Activated T-helper 1 cell treated with anti-CD3 and anti-CD28 coated beads, Interleukin-12 subunit alpha, Interleukin-12 subunit beta, Interleukin-2, Interleukin-4 antibody, amounts not matched to agents 30 ng/mL and 10 ng/mL and 1 ng/mL, durations not matched to agents 14 hours and 24 hours and 36 hours (primary cell): ENCODE results near the gene CMYA5. TPM values are rescaled to one million over a fixed set of nuclear protein-coding genes. Genes with fewer than 3 reads are reported as not detected.
"Not testable (repeated sequence)": the region's sequence is repeated elsewhere in the genome, so short reads cannot be mapped to it uniquely, and the experiment has no call there.

Experiments used
- DNase-seq: peaks from one replicate; pipeline ENCODE4 v3.0.0; 2021; ENCODE audit warnings: low spot score
- H3K27ac Mint-ChIP-seq: one replicate; pipeline ENCODE4 v1.8.0; 2021; ENCODE audit warnings: mild to moderate bottlenecking, mixed read lengths
- H3K27me3 Mint-ChIP-seq: one replicate; pipeline ENCODE4 v1.8.0; 2022; ENCODE audit warnings: mild to moderate bottlenecking, moderate library complexity, mixed read lengths; ENCODE audit not compliant: insufficient read depth
- H3K36me3 Mint-ChIP-seq: one replicate; pipeline ENCODE4 v1.8.0; 2021; ENCODE audit warnings: low read depth, mixed read lengths
- H3K4me1 Mint-ChIP-seq: one replicate; pipeline ENCODE4 v1.8.0; 2021; ENCODE audit warnings: low read depth, mixed read lengths
- H3K4me3 Mint-ChIP-seq: one replicate; pipeline ENCODE4 v1.8.0; 2021; ENCODE audit warnings: mild to moderate bottlenecking, moderate library complexity, mixed read lengths
- H3K9me3 Mint-ChIP-seq: one replicate; pipeline ENCODE4 v1.8.0; 2021; ENCODE audit warnings: mixed read lengths
- intact Hi-C: fragments of 100-400 bp; cut with micrococcal nuclease; formaldehyde crosslinking; loops from one replicate; pipeline ENCODE4 v1.15.1; 2024
- total RNA-seq: library from RNA; stranded (reverse); gene quantifications from 2 replicates; pipeline ENCODE4 v1.2.3, GENCODE V29; 2022

Gene CMYA5
- total RNA-seq, 1 donor from 2014 or later: 0.10 TPM

DNA sequence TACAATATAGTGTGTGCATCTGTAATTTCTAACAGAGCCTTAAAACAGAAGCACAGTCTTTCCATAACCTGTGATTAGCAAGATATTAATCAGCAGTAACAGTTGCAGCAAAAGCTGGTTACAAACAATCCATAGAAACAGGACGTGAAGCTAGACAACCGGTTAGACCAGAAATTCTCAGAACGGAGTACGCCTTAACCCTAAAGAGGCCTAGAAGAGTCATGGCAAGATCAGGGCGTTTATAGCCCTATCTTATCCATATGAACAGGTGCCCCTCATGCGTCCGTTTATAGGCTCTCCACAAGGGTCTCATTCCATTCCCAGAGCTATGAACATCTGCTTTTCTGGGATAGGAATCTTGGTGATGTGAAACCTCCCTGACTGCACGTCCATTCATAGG lies 16.7 kb downstream of the CMYA5 start:
- H3K36me3 Mint-ChIP-seq, H3K27ac Mint-ChIP-seq, H3K27me3 Mint-ChIP-seq, H3K9me3 Mint-ChIP-seq, DNase-seq, H3K4me1 Mint-ChIP-seq, H3K4me3 Mint-ChIP-seq, intact Hi-C loops: not testable (repeated sequence)

GRCh38 chr5:79707535-79707934 lies 17.9 kb downstream of the CMYA5 start:
- intact Hi-C loops: no loop called here
- Mint-ChIP-seq H3K36me3 (no peaks in the 10 kb centered on the region), H3K4me1 (no peaks in the 10 kb centered on the region), H3K27me3 (peaks cover 2% of the 10 kb centered on the region), H3K4me3 (no peak overlapping the region), H3K27ac (no peak overlapping the region), H3K9me3 (no peaks in the 10 kb centered on the region)
- DNase-seq: no peak

GRCh38 chr5:79712741-79713140 lies 23.1 kb downstream of the CMYA5 start:
- intact Hi-C loops: no loop called here
- Mint-ChIP-seq H3K9me3 (no peaks in the 10 kb centered on the region), H3K4me3 (no peak overlapping the region), H3K27ac (no peak overlapping the region), H3K4me1 (no peaks in the 10 kb centered on the region), H3K27me3 (peaks cover 3% of the 10 kb centered on the region), H3K36me3 (no peaks in the 10 kb centered on the region)
- no peak for DNase-seq

GRCh38 chr5:79713727-79714126 lies 24.1 kb downstream of the CMYA5 start:
- Mint-ChIP-seq H3K27ac (no peak overlapping the region), H3K9me3 (peaks cover 1% of the 10 kb centered on the region), H3K4me1 (no peaks in the 10 kb centered on the region), H3K36me3 (no peaks in the 10 kb centered on the region), H3K27me3 (peaks cover 3% of the 10 kb centered on the region), H3K4me3 (no peak overlapping the region)
- DNase-seq: no peak
- intact Hi-C loops: no loop called here

DNA sequence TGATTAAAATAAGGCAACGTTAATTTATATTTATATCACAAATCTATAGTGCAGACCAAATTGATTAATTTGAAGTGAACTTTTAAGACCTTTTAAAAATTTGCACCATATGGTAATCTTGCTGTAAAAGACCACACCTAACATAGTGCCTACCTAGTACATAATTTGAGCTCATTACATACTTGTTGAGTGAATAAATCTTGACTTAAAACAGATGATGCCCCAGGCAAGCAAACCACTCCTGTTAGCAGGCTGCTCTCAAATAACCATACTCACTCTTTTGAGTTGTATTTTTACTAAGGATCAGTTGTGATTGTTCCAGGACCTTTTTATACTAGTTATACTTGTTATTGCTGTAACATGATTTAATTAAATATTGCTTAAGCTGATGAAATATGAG lies 27.2 kb downstream of the CMYA5 start:
- H3K4me3 Mint-ChIP-seq: no peak overlapping the region
- intact Hi-C loops: no loop called here
- no peaks in the 10 kb centered on the region for H3K4me1 Mint-ChIP-seq

DNA sequence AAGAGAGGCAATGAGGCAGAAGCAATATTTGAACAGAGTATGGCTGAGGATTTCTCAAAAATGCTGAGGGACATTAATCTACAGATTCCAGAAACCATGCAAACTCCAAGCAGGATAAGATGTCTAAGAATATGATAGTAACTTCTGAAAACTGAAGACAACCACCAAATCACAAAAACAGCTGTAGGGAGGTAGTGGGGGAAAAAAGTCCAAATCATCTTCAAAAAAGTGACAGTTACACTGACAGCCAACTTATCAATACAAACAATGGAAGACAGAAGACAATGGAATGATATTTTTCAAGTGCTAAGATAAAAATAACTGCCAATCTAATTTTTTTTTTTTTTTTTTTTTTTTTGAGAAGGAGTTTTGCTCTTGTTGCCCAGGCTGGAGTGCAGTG lies 30.5 kb downstream of the CMYA5 start:
- Mint-ChIP-seq H3K4me1 (no peaks in the 10 kb centered on the region), H3K36me3 (peaks cover 1% of the 10 kb centered on the region), H3K9me3 (peaks cover 23% of the 10 kb centered on the region), H3K27me3 (no peaks in the 10 kb centered on the region), H3K27ac (no peak overlapping the region), H3K4me3 (no peak overlapping the region)
- intact Hi-C loops: no loop called here
- no peak for DNase-seq

More for the DNA sequence above, 27.2 kb downstream of the CMYA5 start:
- Mint-ChIP-seq H3K27me3 (peaks cover 3% of the 10 kb centered on the region), H3K9me3 (peaks cover 23% of the 10 kb centered on the region), H3K27ac (no peak overlapping the region), H3K36me3 (peaks cover 1% of the 10 kb centered on the region)
- no peak for DNase-seq

DNA sequence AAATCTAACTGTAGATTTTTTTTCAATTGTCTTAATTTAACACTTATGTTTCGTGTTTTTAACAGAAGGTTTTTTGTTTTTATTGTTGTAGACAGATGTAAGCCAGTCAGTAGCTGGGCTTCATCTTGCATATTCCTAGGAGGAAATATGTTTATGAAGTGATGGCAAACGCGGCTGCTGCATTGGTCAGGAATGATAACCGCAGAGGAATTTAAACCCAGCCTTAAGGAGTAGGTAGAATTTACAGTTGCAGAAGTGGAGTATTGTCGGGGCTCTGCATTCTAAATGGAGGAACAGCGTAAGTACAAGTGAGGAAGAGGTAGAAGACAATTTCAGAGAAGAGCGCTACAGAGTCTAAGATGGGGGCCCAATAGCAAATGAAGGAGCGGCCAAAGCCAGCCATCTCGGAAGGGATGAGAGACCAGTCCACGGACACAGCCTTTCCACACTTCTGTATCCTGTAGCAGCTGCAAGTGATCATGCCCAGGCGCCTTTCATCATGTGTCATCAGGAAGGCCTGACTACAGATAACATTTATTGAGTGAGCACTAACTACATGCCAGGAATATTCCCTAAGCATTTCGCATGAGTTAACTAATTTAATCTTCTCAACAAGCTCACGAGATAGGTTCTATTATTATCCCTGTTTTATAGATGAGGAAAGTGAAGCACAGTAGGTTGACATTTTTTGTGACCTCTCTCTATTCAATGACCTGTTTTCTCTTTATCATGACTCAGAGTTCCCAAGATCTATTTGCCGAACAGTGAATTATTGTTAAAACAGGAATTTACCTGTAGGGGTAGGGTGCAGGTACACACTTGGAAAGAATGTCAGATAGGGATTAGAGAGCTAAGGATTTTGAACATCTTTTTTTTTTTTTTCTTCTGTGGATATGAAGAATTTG lies 38.1 kb downstream of the CMYA5 start:
- peaks cover 41% of the 10 kb centered on the region for H3K27me3 Mint-ChIP-seq
- no peaks in the 10 kb centered on the region for H3K9me3 Mint-ChIP-seq
- H3K4me1 Mint-ChIP-seq: peaks cover 19% of the 10 kb centered on the region
- H3K36me3 Mint-ChIP-seq: no peaks in the 10 kb centered on the region
- DNase-seq: no peak
- H3K4me3 Mint-ChIP-seq: no peak overlapping the region
- intact Hi-C loops: no loop called here
- H3K27ac Mint-ChIP-seq: no peak overlapping the region

GRCh38 chr5:79728396-79728795 lies 38.8 kb downstream of the CMYA5 start:
- Mint-ChIP-seq H3K27ac (no peak overlapping the region), H3K36me3 (no peaks in the 10 kb centered on the region), H3K4me3 (no peak overlapping the region), H3K9me3 (no peaks in the 10 kb centered on the region), H3K4me1 (peaks cover 26% of the 10 kb centered on the region), H3K27me3 (peaks cover 48% of the 10 kb centered on the region)
- intact Hi-C loops: no loop called here
- no peak for DNase-seq

GRCh38 chr5:79729679-79730078 lies 40.0 kb downstream of the CMYA5 start:
- H3K27me3 Mint-ChIP-seq: peaks cover 54% of the 10 kb centered on the region
- no peaks in the 10 kb centered on the region for H3K36me3 Mint-ChIP-seq
- no peak overlapping the region for H3K27ac Mint-ChIP-seq
- H3K9me3 Mint-ChIP-seq: no peaks in the 10 kb centered on the region
- DNase-seq: no peak
- H3K4me3 Mint-ChIP-seq: no peak overlapping the region
- H3K4me1 Mint-ChIP-seq: peaks cover 27% of the 10 kb centered on the region
- intact Hi-C loops: no loop called here

- H3K4me3 Mint-ChIP-seq: no peak overlapping the region
- DNase-seq: no peak
- intact Hi-C loops: no loop called here
- H3K27ac Mint-ChIP-seq: no peak overlapping the region
- H3K4me1 Mint-ChIP-seq: peaks cover 28% of the 10 kb centered on the region
- peaks cover 59% of the 10 kb centered on the region for H3K27me3 Mint-ChIP-seq
- H3K9me3 Mint-ChIP-seq: no peaks in the 10 kb centered on the region
- no peaks in the 10 kb centered on the region for H3K36me3 Mint-ChIP-seq
Observed at GRCh38 chr5:79730564-79730963, 40.9 kb downstream of the CMYA5 start.

GRCh38 chr5:79731775-79732174 lies 42.1 kb downstream of the CMYA5 start:
- H3K27ac Mint-ChIP-seq: no peak overlapping the region
- no peak overlapping the region for H3K4me3 Mint-ChIP-seq
- intact Hi-C loops: no loop called here
- H3K4me1 Mint-ChIP-seq: peaks cover 40% of the 10 kb centered on the region
- no peak for DNase-seq
- no peaks in the 10 kb centered on the region for H3K36me3 Mint-ChIP-seq
- no peaks in the 10 kb centered on the region for H3K9me3 Mint-ChIP-seq
- peaks cover 69% of the 10 kb centered on the region for H3K27me3 Mint-ChIP-seq

DNA sequence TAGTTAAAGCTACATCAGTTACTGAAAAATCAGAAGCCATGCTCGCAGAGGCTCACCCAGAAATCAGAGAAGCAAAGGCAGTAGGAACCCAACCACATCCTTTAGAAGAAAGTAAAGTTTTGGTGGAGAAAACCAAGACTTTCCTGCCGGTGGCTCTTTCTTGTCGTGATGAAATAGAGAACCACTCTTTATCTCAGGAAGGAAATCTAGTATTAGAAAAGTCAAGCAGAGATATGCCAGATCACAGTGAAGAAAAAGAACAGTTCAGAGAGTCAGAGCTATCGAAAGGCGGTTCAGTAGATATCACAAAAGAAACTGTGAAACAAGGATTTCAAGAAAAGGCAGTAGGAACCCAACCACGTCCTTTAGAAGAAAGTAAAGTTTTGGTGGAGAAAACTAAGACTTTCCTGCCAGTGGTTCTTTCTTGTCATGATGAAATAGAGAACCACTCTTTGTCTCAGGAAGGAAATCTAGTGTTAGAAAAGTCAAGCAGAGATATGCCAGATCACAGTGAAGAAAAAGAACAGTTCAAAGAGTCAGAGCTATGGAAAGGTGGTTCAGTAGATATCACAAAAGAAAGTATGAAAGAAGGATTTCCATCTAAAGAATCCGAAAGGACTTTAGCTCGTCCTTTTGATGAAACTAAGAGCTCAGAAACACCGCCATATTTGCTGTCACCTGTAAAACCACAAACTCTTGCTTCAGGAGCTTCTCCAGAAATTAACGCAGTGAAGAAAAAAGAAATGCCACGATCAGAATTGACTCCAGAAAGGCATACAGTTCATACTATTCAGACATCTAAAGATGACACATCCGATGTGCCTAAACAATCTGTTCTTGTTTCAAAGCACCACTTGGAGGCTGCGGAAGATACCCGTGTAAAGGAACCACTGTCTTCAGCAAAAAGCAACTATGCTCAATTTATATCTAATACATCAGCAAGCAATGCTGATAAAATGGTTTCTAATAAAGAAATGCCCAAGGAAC lies 47.2 kb downstream of the CMYA5 start:
- Mint-ChIP-seq H3K27ac (peak overlapping the region; percentile 46), H3K9me3 (no peaks in the 10 kb centered on the region), H3K27me3 (peaks cover 50% of the 10 kb centered on the region), H3K4me1 (peaks cover 43% of the 10 kb centered on the region), H3K36me3 (peaks cover 1% of the 10 kb centered on the region), H3K4me3 (peak overlapping the region; percentile 53)
- intact Hi-C loops: loop anchor here (1.0 to 2.0 kb wide), 3 partner anchors 18 to 176 kb away; no protein-coding TSS in a partner anchor
- DNase-seq: peak; percentile 2

- no peak for DNase-seq
- intact Hi-C loops: no loop called here
- no peak overlapping the region for H3K27ac Mint-ChIP-seq
- H3K36me3 Mint-ChIP-seq: peaks cover 1% of the 10 kb centered on the region
- H3K4me3 Mint-ChIP-seq: no peak overlapping the region
- H3K27me3 Mint-ChIP-seq: peaks cover 44% of the 10 kb centered on the region
- no peaks in the 10 kb centered on the region for H3K9me3 Mint-ChIP-seq
- H3K4me1 Mint-ChIP-seq: peaks cover 30% of the 10 kb centered on the region
Observed at GRCh38 chr5:79738349-79738748, 48.7 kb downstream of the CMYA5 start.
